HCT116 (cell line): ENCODE data around the gene RBM20.

Experiments
- CBX3 ChIP-seq: IDR thresholded peaks from 2 replicates; pipeline ENCODE4 v1.6.1; 2012; ENCODE audit warnings: low read depth
- CEBPB ChIP-seq: IDR thresholded peaks from 2 replicates; pipeline ENCODE4 v1.6.1; 2012; ENCODE audit warnings: low read depth
- ELF1 ChIP-seq: IDR thresholded peaks from 2 replicates; pipeline ENCODE4 v1.6.1; 2012; ENCODE audit warnings: low read depth, borderline replicate concordance
- EZH2 ChIP-seq: fragments of 200-600 bp; sonication (generic); IDR thresholded peaks from 2 replicates; pipeline ENCODE4 v1.6.1; 2017; ENCODE audit warnings: antibody characterized with exemption, mixed run types
- JUND ChIP-seq: IDR thresholded peaks from 2 replicates; pipeline ENCODE4 v1.6.1; 2012
- POLR2A ChIP-seq: IDR thresholded peaks from 2 replicates; pipeline ENCODE4 v1.7.0; 2011; ENCODE audit warnings: borderline replicate concordance; ENCODE audit not compliant: insufficient read depth, insufficient read length; ENCODE audit errors: extremely low read depth
- POLR2AphosphoS5 ChIP-seq: IDR thresholded peaks from 2 replicates; pipeline ENCODE4 v1.6.1; 2011; ENCODE audit warnings: mild to moderate bottlenecking, low read depth, low read length, moderate library complexity
- SIN3A ChIP-seq: IDR thresholded peaks from 2 replicates; pipeline ENCODE4 v1.6.1; 2012; ENCODE audit warnings: low read depth
- TCF7L2 ChIP-seq: IDR thresholded peaks from 2 replicates; pipeline ENCODE4 v1.7.0; 2011; ENCODE audit warnings: borderline replicate concordance, inconsistent platforms; ENCODE audit not compliant: insufficient read depth, insufficient read length; ENCODE audit errors: extremely low read depth
- YY1 ChIP-seq: IDR thresholded peaks from 2 replicates; pipeline ENCODE4 v1.6.1; 2011; ENCODE audit warnings: low read length, low read depth, moderate library complexity, mild to moderate bottlenecking; ENCODE audit not compliant: insufficient replicate concordance; ENCODE audit errors: extremely low read depth
- ZNF274 ChIP-seq: fragments of 200-500 bp; sonication (Bioruptor generic); IDR thresholded peaks from 2 replicates; pipeline ENCODE4 v1.6.1; 2014; ENCODE audit warnings: mild to moderate bottlenecking, low read depth, low read length, inconsistent platforms
- TF ChIP-seq, protein P1 (sequence below), 3 experiments: fragments of 200-600 bp in 1 of 3; sonication (generic) in 1 of 3; IDR thresholded peaks in 2 of 3; conservative IDR thresholded peaks in 1 of 3; 2 replicates each; pipeline ENCODE4 v1.5.1; 2012 to 2017; ENCODE audit warnings: low read depth in 2 of 3, low read length in 2 of 3, antibody characterized with exemption in 1 of 3, borderline replicate concordance in 1 of 3, control low read depth in 1 of 3, mild to moderate bottlenecking in 1 of 3, mixed read lengths in 1 of 3, mixed run types in 1 of 3, moderate library complexity in 1 of 3; ENCODE audit not compliant: insufficient read depth in 1 of 3
- TF ChIP-seq, protein P2 (sequence below): IDR thresholded peaks from 2 replicates; pipeline ENCODE4 v1.6.1; 2012

DNA sequence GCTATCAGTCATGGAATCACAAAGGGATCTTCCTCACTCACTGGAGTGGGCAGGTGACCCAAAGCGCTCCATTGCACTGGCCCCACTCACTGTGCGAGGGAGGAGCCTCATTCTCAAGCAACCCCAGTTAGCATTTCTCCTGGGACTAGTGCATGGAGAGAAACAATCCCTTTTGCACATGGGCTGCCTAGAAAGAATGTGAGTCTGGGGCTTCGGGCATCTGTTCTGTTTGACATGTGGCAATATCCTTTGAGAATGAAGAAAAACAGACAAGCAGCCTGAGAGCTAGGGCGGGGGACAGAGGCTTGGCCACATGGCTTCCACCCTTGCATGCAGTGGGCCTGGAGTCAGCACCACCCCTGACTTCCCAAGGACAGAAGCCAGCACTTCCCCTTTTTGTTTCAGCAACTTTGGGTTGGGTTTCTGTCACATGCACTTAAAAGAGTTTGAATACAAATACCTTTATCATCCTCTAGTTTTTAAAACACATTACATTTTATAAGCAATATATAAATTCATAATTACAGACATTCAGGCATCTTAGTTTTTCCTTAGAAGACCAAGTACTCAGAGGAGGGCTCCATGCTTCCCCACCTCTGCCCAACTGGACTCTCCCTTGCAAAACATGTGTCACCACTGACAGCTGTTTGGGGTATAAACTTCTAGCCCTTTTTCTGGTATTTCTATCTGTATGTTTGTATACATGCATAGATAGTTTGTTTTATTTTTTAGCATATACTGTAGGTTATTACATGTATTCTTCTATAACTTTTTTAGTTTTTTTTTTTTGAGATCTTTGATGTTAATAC lies 73.8 kb downstream of the RBM20 start:
- TF ChIP-seq, protein P1, sequence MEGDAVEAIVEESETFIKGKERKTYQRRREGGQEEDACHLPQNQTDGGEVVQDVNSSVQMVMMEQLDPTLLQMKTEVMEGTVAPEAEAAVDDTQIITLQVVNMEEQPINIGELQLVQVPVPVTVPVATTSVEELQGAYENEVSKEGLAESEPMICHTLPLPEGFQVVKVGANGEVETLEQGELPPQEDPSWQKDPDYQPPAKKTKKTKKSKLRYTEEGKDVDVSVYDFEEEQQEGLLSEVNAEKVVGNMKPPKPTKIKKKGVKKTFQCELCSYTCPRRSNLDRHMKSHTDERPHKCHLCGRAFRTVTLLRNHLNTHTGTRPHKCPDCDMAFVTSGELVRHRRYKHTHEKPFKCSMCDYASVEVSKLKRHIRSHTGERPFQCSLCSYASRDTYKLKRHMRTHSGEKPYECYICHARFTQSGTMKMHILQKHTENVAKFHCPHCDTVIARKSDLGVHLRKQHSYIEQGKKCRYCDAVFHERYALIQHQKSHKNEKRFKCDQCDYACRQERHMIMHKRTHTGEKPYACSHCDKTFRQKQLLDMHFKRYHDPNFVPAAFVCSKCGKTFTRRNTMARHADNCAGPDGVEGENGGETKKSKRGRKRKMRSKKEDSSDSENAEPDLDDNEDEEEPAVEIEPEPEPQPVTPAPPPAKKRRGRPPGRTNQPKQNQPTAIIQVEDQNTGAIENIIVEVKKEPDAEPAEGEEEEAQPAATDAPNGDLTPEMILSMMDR (IDR thresholded peaks at IDR 0.05 in 2 of 3, conservative IDR thresholded peaks at IDR 0.05 in 1 of 3; ENCODE audit: borderline replicate concordance in 1 of 3, insufficient read depth in 1 of 3, low read depth in 2 of 3, low read length in 2 of 3) = no peak
- TF ChIP-seq TCF7L2 (no peak), ELF1 (no peak), CEBPB (no peak), SIN3A (no peak), POLR2A (no peak), EZH2 (no peak), POLR2AphosphoS5 (no peak), ZNF274 (no peak), CBX3 (no peak), YY1 (no peak), JUND (no peak)
- TF ChIP-seq, protein P2, sequence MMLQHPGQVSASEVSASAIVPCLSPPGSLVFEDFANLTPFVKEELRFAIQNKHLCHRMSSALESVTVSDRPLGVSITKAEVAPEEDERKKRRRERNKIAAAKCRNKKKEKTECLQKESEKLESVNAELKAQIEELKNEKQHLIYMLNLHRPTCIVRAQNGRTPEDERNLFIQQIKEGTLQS = no peak
